ENCODE data around the gene DIAPH3.
A peak's percentile ranks its signal among the peaks of the same experiment; 100 is the strongest.

Gene DIAPH3

GRCh38 chr13:59931621-59932020 is 232.1 kb downstream of the DIAPH3 start:
- no peak for DNase-seq

DNA sequence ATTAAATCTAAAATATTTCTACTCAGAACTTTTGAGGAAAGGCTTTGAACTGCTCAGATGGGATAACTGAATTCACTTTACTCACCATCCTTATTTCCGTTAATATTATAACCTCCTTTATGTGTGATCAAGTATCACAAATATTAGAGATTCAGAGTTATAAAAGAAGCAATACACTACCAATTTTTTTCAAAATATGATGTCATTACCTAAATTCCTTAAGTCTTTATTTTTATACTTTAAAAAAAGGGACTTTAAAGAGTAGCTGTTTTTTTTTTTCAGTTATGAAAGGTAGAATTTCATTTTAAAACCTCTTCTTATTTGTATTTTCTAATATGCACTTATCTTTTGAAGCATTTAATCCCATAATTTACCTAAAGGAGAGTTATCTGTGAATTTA is 239.5 kb downstream of the DIAPH3 start:
- DNase-seq: no peak

DNA sequence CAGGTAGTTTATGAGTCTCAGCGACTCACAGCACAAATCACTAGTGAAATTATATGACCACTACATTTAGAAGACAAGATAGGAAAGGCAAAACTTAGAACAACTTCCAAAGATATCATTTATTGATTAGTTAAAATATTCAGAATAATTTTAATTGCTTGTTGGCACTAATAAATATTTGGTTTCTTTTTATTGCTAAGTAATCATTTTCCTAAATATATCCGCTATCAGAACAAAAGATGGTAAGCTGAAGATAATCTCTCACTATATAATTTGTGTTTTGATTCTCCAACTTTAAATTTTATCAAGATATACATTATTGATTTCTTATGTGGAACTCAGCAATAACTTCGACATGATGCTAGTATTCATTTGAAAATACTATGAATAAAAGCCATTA is 248.5 kb downstream of the DIAPH3 start:
- no peak for DNase-seq

DNA sequence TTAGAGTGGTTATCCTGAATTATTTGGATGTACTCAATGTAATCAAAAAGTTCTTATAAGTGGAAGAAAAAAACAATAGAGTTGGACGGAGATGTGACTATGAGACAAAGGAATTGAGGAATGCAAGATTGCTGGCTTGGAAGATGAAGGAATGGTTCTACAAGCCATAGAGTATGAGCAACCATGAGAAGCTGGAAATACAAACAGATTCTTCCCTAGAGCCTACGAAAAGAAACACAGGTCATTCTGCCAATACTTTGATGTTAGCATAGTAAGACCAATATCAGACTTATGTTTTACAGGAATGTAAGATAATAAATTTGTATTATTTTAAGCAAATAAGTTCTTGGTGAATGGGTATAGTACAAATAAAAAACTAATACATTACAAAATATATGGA is 249.2 kb downstream of the DIAPH3 start:
- DNase-seq: no peak

- peak; percentile 21 for DNase-seq
Observed at GRCh38 chr13:59906413-59907049, 257.2 kb downstream of the DIAPH3 start.

DNA sequence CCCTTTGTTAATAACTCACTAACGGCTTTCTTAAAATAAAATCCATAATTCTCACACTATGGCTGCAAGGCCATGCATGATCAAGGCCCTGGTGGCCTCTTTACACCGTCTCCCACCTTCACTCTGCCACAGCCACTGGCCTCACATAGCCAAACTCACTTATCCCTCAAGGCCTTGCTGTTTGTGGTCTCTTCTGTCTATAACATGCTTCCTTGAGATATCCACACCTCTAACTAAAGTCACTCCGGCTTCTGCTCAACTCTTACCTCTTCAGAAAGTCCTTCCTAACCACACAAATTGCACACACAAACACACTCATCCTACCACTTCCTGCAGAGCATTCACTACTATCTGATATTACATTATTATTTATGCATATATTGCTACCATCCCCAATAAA is 262.5 kb downstream of the DIAPH3 start:
- no peak for DNase-seq

DNA sequence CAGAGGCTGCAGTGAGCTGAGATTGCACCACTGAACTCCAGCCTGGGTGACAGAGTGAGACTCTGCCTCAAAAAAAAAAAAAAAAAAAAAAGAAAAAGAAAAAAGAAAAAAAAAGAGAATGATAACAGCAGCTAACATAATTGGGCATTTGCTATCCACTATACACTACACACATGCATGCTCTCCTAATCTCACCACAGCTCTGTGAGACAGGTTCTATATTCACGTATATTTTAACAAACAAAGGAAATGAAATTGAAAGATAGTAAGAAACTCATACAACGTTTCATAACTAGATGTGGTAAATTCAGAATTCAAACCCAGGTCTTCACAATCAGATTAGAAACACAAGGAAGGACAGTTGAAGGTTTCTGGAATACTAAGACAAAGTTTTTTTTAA is 265.7 kb downstream of the DIAPH3 start:
- DNase-seq: no peak

GRCh38 chr13:59893266-59893665 is 270.5 kb downstream of the DIAPH3 start:
- no peak for DNase-seq

- no peak for DNase-seq
Observed at GRCh38 chr13:59891053-59891452, 272.7 kb downstream of the DIAPH3 start.

DNA sequence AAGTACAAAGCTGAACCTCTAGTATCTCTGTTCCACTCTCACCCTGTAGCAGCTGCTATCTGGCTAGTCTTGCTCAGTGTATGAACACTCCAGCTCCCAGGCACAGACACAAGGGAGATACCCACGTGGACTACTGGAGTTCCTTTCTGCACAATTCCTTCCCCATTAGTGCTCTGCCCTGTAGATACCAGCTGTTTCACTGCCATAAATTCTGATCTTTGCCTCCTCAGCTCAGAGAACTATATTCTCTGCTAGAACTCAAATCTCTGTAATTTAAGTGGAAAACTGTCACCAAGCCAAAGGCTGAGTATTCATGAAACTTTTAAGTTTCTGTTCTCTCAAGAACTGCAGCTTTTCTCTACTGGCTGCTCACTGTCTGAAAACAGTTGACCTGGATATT is 273.7 kb downstream of the DIAPH3 start:
- DNase-seq: no peak

DNA sequence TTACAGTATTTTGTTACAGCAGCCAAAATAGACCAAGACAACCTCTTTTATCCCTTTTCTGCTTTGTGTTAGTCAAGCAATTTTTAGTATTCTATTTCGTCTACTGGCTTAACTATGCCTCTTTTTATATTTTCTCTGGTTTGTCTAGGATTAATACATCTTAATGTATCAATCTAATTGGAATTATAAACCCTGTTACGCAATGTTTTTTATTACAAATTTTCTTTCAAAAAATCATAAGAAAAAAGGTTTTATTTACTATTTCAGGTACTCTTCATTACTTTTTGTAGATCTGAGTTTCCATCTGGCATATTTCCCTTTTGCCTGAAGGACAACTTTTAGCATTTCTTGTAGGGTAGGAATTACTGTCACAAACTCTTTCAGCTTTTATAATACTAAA is 275.3 kb downstream of the DIAPH3 start:
- no peak for DNase-seq

DNA sequence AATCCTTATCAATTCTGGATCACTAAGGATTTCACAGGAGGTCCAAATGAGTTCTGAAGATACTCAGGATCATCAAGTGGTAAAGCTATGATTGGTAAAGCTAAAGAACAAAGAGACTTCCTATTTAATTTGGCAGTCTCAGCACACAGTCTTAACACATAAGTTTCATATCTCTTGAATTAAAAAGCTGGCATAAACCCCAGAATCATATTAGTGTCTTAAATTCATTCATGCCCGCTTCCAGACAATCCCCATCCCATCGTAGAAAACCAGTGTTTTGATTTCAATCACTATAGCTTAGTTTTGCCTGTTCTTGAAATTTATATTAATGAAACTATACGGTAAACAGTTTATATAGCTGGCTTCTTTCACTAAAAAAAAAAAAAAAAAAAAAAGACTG is 278.7 kb downstream of the DIAPH3 start:
- DNase-seq: no peak

- DNase-seq: no peak
Observed at GRCh38 chr13:59883885-59884284, 279.8 kb downstream of the DIAPH3 start.

GRCh38 chr13:59880468-59880867 is 283.3 kb downstream of the DIAPH3 start:
- DNase-seq: no peak

DNA sequence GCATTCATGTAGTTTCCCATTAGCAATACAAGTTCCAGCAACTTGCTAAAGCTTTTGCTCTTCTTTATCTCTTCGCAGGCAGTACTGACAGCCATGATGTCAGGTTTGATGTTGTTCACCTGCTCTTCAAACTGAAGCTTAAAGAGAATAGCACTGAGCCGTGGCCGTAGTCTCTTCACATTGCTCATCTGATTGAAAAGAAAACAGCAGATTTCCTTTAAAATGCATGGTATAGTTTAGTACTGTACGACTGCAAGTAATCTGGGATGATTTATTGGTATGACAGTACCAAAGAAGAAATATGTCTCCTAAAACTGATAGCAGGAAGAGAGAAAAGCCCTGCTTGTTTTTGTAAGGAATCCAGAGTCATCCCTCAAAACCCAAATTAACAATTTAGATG is 284.4 kb downstream of the DIAPH3 start:
- no peak for DNase-seq

- no peak for DNase-seq
Observed at GRCh38 chr13:59877933-59878332, 285.8 kb downstream of the DIAPH3 start.

DNA sequence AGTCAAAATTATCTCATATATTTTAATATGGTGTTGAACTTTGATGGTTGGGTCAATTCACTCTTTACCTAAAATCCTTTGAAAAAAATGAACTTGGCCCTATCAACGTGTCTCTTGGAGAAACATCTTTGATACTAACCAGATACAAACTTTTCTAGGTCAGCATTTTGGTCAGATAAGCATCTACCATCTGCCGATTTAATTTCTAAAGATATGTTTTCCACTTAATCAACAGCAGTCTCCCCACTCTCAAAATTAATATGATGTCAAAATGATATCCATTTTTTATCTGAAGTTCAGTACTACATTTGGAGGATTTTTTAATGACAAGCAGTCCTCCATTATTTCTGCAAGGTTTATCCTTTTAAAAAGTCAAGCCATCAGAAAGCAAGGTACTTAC is 288.8 kb downstream of the DIAPH3 start:
- DNase-seq: no peak

DNA sequence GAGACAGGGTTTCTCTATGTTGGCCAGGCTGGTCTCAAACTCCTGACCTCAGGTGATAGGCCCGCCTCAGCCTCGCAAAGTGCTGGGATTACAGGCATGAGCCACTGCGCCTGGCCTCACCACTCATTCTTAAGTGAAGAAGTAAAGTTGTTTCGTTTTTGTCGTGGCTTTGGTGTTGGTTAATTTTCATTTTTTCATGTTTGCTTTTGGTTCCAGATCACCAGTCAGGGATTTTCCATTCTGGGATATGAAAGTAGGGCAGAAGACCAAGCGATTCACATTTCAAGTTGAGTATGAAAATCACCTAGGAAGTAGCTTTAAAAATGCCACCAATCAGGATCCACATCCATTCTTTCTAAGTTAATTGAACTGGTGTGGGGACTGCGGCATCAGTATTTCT is 289.9 kb downstream of the DIAPH3 start:
- DNase-seq: no peak

DNA sequence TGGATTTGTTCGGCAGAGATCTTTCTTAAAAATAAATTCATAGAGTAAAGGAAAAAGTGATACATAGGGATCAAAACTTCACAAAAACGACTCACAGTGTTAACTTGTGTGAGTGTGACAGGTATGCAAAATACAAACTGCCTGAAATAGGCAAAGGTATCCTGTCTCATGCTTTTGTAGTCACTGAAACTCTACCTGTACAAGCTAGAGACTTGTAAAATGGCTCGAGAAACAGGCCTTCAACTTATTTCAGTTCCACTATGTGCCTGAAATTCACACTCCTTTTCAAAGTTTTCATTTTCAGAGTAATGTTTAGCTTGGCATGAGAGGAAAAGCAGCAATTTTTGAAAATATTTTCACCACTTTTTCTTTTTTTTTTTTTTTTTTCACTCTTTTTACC is 290.4 kb downstream of the DIAPH3 start:
- no peak for DNase-seq

DNA sequence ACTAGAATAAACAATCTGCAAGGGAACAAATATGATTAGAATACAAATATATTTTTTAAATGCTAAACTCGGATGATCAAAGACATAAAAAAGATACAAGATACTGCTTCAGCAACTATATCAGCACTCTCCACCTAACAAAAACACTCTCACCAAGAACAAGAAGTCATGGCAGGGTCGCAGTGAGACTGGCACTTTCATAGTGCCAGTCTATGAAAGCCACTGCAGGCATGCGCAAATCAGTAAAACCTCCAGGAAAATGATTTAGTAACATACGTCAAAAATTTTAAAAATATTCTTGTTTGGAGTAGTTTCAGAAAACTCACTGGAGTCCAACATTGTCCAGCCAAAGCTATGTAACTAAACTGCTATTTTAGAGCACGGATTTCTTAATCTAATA is 295.9 kb downstream of the DIAPH3 start:
- DNase-seq: no peak

DNA sequence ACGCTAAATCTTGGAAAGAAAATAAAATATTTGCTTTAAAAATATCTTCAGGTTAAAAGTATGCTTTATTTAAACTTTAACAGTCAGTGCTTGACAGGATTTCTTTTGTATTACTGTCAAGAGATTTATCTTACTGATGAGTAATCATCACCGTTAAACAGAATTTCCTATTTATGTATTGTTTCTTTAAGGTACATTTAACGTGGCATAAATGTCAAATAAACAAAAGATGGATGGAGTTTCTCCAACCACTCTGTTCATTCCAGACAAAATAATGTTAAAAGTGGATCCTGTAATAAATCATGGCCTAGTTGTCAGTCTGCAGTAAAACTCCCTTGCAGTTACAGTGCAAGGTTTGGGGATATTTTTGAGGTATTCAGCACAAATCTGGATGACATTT is 298.3 kb downstream of the DIAPH3 start:
- DNase-seq: no peak

DNA sequence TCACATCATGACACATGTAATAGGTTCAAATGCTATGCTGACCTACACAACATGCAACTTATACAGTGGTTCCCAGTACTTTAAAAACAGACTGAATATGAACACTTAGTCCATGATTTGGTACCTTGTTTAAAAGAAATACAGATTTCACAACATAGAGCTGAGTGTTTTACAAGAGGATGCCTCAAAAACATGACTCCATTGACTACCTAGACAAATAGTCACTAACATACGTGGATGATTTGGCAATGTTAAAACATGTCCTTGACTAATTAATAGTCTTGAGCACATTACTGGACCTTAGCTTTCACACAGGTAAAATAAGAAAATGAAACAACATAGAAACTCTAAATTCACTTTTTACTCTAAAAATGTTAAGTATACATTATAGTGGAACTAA is 300.1 kb downstream of the DIAPH3 start:
- DNase-seq: no peak

- no peak for DNase-seq
Observed at GRCh38 chr13:59861676-59862075, 302.1 kb downstream of the DIAPH3 start.

- DNase-seq: no peak
Observed at GRCh38 chr13:59856281-59856810, 307.4 kb downstream of the DIAPH3 start.

DNA sequence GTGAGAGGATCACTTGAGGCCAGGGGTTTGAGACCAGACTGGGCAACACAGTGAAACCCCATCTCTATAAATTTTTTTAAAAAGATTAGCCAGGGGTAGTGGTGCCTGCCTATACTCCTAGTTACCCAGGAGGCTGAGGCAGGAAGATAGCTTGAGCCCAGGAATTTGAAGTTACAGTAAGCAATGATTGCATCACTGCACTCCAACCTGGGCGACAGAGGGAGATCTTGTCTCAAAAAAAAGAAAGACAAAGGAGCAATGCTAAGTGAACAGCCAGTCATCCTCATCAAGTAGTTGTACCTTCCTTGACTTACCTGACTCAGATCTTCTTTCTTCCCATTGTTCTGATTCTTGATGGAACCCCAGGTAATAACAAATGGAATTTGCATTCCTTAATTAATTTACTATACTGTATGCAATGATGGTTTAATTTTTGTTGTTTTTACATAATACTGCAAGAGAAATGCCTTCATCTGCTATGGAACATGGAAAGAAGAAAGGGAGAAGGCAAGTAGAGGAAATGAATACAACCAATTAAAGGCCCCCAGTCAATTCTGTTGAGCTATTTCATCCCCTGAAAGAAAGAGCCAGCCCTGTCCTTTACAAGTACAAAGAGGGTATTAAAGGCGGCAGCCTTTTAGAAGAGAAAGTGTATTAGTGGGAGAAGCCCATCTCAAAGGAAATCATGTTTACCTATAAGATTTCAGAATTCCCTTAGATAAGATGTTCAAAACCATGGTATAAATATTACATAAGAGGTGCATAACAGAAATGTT is 316.7 kb downstream of the DIAPH3 start:
- DNase-seq: no peak
